ENCODE data around the gene FHIT.

The FHIT gene

DNA sequence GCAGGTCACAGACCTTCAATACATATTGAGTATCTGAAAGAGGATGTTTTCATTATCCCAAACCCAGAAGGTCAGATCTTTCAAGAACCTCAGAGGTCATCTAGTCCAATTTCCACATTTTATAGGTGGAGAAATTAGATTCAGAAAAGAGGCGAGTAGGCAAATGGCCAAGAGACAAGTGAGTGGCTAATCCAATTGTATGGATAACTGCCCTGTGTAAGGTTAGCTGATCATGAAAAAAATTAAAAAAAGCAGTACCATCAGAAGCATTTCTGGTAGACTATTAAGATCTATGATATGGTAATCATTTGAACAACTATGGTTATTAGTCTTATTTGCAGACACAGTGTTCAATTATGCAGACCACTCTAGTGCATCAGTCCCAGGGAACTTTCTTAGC lies 1540.7 kb downstream of the FHIT start:
- no peak for TF ChIP-seq YY1 (IDR thresholded peaks at IDR 0.05; ENCODE audit: insufficient read depth, insufficient read length)
- no peak for TF ChIP-seq SUZ12 (IDR thresholded peaks at IDR 0.05; ENCODE audit: extremely low read depth, insufficient read depth, insufficient read length)
- no peak for TF ChIP-seq ZNF274 (IDR thresholded peaks at IDR 0.05; ENCODE audit: low read depth, low read length)
- Histone ChIP-seq H3K9ac (ENCODE audit: insufficient read length, low read depth) (no peak overlapping the region), H3K9me3 (ENCODE audit: insufficient read depth, low read length) (peaks cover 8% of the 10 kb centered on the region; the same call in 1 of the 2 replicates), H3K36me3 (ENCODE audit: insufficient read depth, insufficient read length, low read length) (no peaks in the 10 kb centered on the region), H3K4me3 (ENCODE audit: insufficient read length, low read depth) (no peak overlapping the region), H3K4me1 (ENCODE audit: insufficient read depth, insufficient read length) (no peaks in the 10 kb centered on the region), H3K27me3 (ENCODE audit: insufficient read depth, insufficient read length) (no peaks in the 10 kb centered on the region)
- no peak for DNase-seq (ENCODE audit: low read depth, low spot score)

DNA sequence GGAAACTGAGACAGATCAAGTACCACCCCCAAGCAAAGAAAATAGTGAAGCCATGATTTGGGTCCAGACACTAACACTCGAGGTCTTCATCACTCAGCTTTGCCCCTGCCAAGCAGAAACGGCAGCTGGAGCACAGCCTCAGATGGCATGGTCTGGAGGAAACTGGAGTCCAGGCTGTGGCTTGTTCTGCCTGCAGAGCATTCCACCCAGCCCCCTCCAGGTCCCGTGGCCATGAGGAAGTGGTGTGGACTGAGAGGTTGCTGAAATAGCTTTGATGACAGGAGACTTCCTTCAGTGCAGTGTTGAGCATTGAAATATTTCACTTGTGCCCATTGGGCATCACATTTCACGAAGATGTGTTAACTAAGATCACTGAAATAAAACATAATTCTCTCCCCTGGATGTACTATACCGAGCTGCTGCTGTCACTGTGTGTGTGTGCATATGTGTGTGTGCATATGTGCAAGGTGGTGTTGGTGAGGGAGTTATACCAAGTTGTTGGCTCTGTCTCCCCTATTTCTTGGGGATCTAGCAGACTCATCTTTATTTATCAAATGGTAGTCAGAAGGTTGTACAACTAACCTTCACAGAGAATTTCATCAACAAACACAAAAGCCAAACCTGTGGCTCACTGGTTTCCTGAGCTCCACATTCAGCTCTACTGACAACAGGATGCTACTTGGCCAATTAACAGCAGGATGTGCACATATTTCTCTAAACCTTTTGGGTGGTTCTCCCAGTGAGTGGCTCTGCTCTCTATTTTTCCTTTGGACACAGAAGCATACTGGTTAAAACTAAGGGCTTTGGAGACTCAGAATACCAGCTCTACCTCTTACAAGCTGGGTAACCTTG lies 1541.3 kb downstream of the FHIT start:
- H3K4me3 ChIP-seq (ENCODE audit: insufficient read length, low read depth): no peak overlapping the region
- H3K9ac ChIP-seq (ENCODE audit: insufficient read length, low read depth): no peak overlapping the region
- TF ChIP-seq SUZ12 (IDR thresholded peaks at IDR 0.05; ENCODE audit: extremely low read depth, insufficient read depth, insufficient read length): no peak
- TF ChIP-seq YY1 (IDR thresholded peaks at IDR 0.05; ENCODE audit: insufficient read depth, insufficient read length): no peak
- H3K36me3 ChIP-seq (ENCODE audit: insufficient read depth, insufficient read length, low read length): no peaks in the 10 kb centered on the region
- H3K9me3 ChIP-seq (ENCODE audit: insufficient read depth, low read length): 0 out of 2 replicates have a peak, but pooled peaks cover 5% of the 10 kb centered on the region
- no peaks in the 10 kb centered on the region for H3K27me3 ChIP-seq (ENCODE audit: insufficient read depth, insufficient read length)
- H3K4me1 ChIP-seq (ENCODE audit: insufficient read depth, insufficient read length): no peaks in the 10 kb centered on the region
- DNase-seq (ENCODE audit: low read depth, low spot score): no peak

DNA sequence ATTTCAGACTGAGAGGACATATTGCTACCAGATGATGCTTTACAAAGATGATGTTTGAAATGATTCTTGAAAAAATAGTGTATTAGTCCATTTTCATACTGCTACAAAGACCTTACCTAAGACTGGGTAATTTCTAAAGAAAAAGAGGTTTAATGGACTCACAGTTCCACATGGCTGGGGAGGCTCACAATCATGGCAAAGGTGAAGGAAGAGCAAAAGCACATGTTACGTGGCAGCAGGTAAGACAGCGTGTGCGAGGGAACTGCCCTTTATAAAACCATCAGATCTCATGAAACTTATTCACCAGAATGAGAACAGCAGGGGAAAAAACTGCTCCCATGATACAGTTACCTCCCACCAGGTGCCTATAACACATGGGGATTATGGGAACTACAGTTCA lies 1543.0 kb downstream of the FHIT start:
- TF ChIP-seq ZNF274 (IDR thresholded peaks at IDR 0.05; ENCODE audit: low read depth, low read length) (no peak), SUZ12 (IDR thresholded peaks at IDR 0.05; ENCODE audit: extremely low read depth, insufficient read depth, insufficient read length) (no peak), YY1 (IDR thresholded peaks at IDR 0.05; ENCODE audit: insufficient read depth, insufficient read length) (no peak)
- Histone ChIP-seq H3K9ac (ENCODE audit: insufficient read length, low read depth) (no peak overlapping the region), H3K36me3 (ENCODE audit: insufficient read depth, insufficient read length, low read length) (no peaks in the 10 kb centered on the region), H3K27me3 (ENCODE audit: insufficient read depth, insufficient read length) (no peaks in the 10 kb centered on the region), H3K4me1 (ENCODE audit: insufficient read depth, insufficient read length) (no peaks in the 10 kb centered on the region), H3K9me3 (ENCODE audit: insufficient read depth, low read length) (0 out of 2 replicates have a peak, but pooled peaks cover 2% of the 10 kb centered on the region), H3K4me3 (ENCODE audit: insufficient read length, low read depth) (no peak overlapping the region)
- no peak for DNase-seq (ENCODE audit: low read depth, low spot score)

DNA sequence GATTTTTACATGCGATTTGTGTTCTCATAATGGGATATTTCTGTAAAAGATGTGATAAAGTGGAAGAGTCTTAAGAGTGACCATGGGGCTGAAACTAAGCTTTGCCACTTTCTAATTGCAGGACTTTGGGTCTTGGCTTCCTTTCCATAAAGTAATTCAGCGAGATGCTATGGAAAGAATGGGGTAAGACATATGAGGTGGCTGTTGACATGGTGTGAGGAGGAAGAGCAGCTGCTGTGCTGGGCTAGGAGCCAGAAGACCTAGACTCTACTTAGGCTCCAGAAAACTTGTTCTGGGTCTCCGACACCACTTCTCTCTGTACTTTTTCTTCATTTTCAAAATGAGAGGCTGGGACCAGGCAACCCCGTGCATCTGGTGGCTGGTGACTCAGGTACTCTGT lies 1547.0 kb downstream of the FHIT start:
- DNase-seq (ENCODE audit: low read depth, low spot score): no peak
- no peaks in the 10 kb centered on the region for H3K4me1 ChIP-seq (ENCODE audit: insufficient read depth, insufficient read length)
- no peak overlapping the region for H3K4me3 ChIP-seq (ENCODE audit: insufficient read length, low read depth)
- no peak overlapping the region for H3K9ac ChIP-seq (ENCODE audit: insufficient read length, low read depth)
- TF ChIP-seq YY1 (IDR thresholded peaks at IDR 0.05; ENCODE audit: insufficient read depth, insufficient read length): no peak
- TF ChIP-seq SUZ12 (IDR thresholded peaks at IDR 0.05; ENCODE audit: extremely low read depth, insufficient read depth, insufficient read length): no peak
- TF ChIP-seq ZNF274 (IDR thresholded peaks at IDR 0.05; ENCODE audit: low read depth, low read length): no peak
- H3K9me3 ChIP-seq (ENCODE audit: insufficient read depth, low read length): no peaks in the 10 kb centered on the region
- no peaks in the 10 kb centered on the region for H3K27me3 ChIP-seq (ENCODE audit: insufficient read depth, insufficient read length)
- H3K36me3 ChIP-seq (ENCODE audit: insufficient read depth, insufficient read length, low read length): no peaks in the 10 kb centered on the region

DNA sequence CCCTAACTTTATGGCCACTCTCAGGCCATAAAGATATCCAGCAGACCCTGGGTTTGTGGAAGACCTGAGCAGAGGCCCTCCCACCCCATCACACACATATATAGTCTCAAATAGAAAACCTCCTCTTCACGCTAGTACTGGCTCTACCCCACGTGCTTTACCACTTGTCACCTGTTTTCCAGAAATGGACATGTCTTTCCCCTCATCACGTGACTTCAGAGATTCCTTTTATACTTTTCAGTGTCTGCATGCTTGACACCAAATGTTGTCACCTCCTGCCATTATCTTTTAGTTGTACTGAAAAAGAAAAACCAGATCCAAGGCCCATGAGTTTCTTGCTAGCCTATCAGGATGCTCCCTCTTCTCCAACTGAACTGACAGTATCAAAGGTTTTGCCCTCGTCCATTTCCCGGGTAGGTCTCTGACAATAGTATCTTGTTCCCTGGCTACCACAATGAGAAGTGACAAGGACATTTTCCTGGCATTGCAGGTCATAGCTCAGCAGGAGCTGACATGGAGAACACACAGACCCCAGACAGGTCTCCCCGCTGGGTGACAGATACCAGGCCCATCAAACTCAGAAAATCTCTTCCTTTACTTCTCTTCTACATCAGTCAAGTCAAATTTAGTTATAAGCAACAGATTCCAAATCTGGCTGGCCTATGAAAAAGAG lies 1551.5 kb downstream of the FHIT start:
- Histone ChIP-seq H3K9ac (ENCODE audit: insufficient read length, low read depth) (no peak overlapping the region), H3K4me1 (ENCODE audit: insufficient read depth, insufficient read length) (no peaks in the 10 kb centered on the region), H3K27me3 (ENCODE audit: insufficient read depth, insufficient read length) (no peaks in the 10 kb centered on the region), H3K4me3 (ENCODE audit: insufficient read length, low read depth) (no peak overlapping the region), H3K36me3 (ENCODE audit: insufficient read depth, insufficient read length, low read length) (no peaks in the 10 kb centered on the region), H3K9me3 (ENCODE audit: insufficient read depth, low read length) (no peaks in the 10 kb centered on the region; the same call in 1 of the 2 replicates)
- no peak for DNase-seq (ENCODE audit: low read depth, low spot score)
- TF ChIP-seq SUZ12 (IDR thresholded peaks at IDR 0.05; ENCODE audit: extremely low read depth, insufficient read depth, insufficient read length) (no peak), YY1 (IDR thresholded peaks at IDR 0.05; ENCODE audit: insufficient read depth, insufficient read length) (no peak), ZNF274 (IDR thresholded peaks at IDR 0.05; ENCODE audit: low read depth, low read length) (no peak)
